HEK293 (cell line): Measurements from ENCODE around the gene SNX15.

Experiments used
- BCL11A ChIP-seq: fragments of 450-650 bp; formaldehyde crosslinking; IDR thresholded peaks from 2 replicates; pipeline ENCODE4 v1.5.1; 2016; ENCODE audit warnings: low read depth, missing biosample characterization, missing genetic modification characterization
- CTCF ChIP-seq: fragments of 450-650 bp; formaldehyde crosslinking; IDR thresholded peaks from 2 replicates; pipeline ENCODE4 v1.5.1; 2016; ENCODE audit warnings: missing biosample characterization, missing genetic modification characterization
- HOXA7 ChIP-seq: sonication (generic); formaldehyde crosslinking; IDR thresholded peaks from 2 replicates; pipeline ENCODE4 v1.8.1; 2022; ENCODE audit warnings: missing genetic modification reagents, borderline replicate concordance
- KLF10 ChIP-seq: fragments of 450-650 bp; IDR thresholded peaks from 2 replicates; pipeline ENCODE4 v1.5.1; 2018; ENCODE audit warnings: missing biosample characterization, mild to moderate bottlenecking, missing genetic modification characterization
- ZEB2 ChIP-seq: fragments of 450-650 bp; formaldehyde crosslinking; IDR thresholded peaks from 2 replicates; pipeline ENCODE4 v1.5.1; 2016; ENCODE audit warnings: missing biosample characterization, missing genetic modification characterization
- ZNF138 ChIP-seq: fragments of 450-650 bp; formaldehyde crosslinking; IDR thresholded peaks from 2 replicates; pipeline ENCODE4 v1.5.1; 2016; ENCODE audit warnings: missing biosample characterization, missing genetic modification characterization, borderline replicate concordance
- ZNF350 ChIP-seq: fragments of 450-650 bp; formaldehyde crosslinking; IDR thresholded peaks from 2 replicates; pipeline ENCODE4 v1.5.0; 2017; ENCODE audit warnings: missing biosample characterization, mild to moderate bottlenecking, missing genetic modification characterization
- ZNF600 ChIP-seq: fragments of 450-650 bp; formaldehyde crosslinking; IDR thresholded peaks from 2 replicates; pipeline ENCODE4 v1.5.1; 2016; ENCODE audit warnings: missing biosample characterization, missing genetic modification characterization
- TF ChIP-seq, protein P1 (sequence below): IDR thresholded peaks from 2 replicates; pipeline ENCODE4 v1.6.1; 2011; ENCODE audit warnings: mild to moderate bottlenecking, low read depth, low read length, borderline replicate concordance
- TF ChIP-seq, protein P2 (sequence below): fragments of 450-650 bp; formaldehyde crosslinking; IDR thresholded peaks from 2 replicates; pipeline ENCODE4 v1.5.1; 2017; ENCODE audit warnings: missing biosample characterization, missing genetic modification characterization
- TF ChIP-seq, protein P3 (sequence below): fragments of 450-650 bp; formaldehyde crosslinking; IDR thresholded peaks from 2 replicates; pipeline ENCODE4 v1.5.1; 2016; ENCODE audit warnings: missing biosample characterization, missing genetic modification characterization

DNA sequence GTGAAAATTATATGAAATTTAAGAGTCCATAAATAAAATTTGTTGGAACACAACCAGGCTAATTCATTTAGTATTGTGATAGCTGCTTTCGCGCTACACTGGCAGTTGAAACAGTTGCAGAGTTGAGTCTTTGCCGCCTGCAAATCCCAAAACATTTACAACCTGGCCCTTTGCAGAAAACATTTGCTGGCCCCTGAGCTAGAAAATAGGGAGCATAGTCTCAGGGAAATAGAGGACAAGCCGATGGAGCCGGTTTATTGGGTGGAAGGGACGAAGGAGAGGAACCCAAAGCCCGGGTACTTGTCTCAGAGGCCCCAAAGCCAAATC lies 13.2 kb downstream of the SNX15 start:
- TF ChIP-seq ZEB2 (tag by site-specific recombination), result no peak
- TF ChIP-seq, protein P1, sequence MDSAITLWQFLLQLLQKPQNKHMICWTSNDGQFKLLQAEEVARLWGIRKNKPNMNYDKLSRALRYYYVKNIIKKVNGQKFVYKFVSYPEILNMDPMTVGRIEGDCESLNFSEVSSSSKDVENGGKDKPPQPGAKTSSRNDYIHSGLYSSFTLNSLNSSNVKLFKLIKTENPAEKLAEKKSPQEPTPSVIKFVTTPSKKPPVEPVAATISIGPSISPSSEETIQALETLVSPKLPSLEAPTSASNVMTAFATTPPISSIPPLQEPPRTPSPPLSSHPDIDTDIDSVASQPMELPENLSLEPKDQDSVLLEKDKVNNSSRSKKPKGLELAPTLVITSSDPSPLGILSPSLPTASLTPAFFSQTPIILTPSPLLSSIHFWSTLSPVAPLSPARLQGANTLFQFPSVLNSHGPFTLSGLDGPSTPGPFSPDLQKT, result no peak
- no peak for TF ChIP-seq CTCF (tag by site-specific recombination)
- no peak for TF ChIP-seq KLF10 (tag by site-specific recombination)
- no peak for TF ChIP-seq ZNF350 (tag by site-specific recombination)
- TF ChIP-seq, protein P2, sequence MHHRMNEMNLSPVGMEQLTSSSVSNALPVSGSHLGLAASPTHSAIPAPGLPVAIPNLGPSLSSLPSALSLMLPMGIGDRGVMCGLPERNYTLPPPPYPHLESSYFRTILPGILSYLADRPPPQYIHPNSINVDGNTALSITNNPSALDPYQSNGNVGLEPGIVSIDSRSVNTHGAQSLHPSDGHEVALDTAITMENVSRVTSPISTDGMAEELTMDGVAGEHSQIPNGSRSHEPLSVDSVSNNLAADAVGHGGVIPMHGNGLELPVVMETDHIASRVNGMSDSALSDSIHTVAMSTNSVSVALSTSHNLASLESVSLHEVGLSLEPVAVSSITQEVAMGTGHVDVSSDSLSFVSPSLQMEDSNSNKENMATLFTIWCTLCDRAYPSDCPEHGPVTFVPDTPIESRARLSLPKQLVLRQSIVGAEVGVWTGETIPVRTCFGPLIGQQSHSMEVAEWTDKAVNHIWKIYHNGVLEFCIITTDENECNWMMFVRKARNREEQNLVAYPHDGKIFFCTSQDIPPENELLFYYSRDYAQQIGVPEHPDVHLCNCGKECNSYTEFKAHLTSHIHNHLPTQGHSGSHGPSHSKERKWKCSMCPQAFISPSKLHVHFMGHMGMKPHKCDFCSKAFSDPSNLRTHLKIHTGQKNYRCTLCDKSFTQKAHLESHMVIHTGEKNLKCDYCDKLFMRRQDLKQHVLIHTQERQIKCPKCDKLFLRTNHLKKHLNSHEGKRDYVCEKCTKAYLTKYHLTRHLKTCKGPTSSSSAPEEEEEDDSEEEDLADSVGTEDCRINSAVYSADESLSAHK, result no peak
- TF ChIP-seq, protein P3, sequence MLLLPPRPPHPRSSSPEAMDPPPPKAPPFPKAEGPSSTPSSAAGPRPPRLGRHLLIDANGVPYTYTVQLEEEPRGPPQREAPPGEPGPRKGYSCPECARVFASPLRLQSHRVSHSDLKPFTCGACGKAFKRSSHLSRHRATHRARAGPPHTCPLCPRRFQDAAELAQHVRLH, result no peak
- TF ChIP-seq ZNF138 (tag by site-specific recombination), result no peak
- TF ChIP-seq HOXA7, result no peak
- no peak for TF ChIP-seq BCL11A (tag by site-specific recombination)
- no peak for TF ChIP-seq ZNF600 (tag by site-specific recombination)
